ENCODE measurements around the gene PTCH1.

- TF ChIP-seq TAF1 (conservative IDR thresholded peaks at IDR 0.05) (no peak), YY1 (IDR thresholded peaks at IDR 0.05) (no peak), CTCF (IDR thresholded peaks at IDR 0.05; ENCODE audit: low read depth, low read length, missing input control) (no peak), ATF3 (IDR thresholded peaks at IDR 0.05) (no peak), MAX (IDR thresholded peaks at IDR 0.05) (no peak), REST (IDR thresholded peaks at IDR 0.05) (no peak), FOXA1 (IDR thresholded peaks at IDR 0.05) (no peak), ZBTB33 (IDR thresholded peaks at IDR 0.05) (no peak), RAD21 (IDR thresholded peaks at IDR 0.05) (no peak), EGR1 (IDR thresholded peaks at IDR 0.05; ENCODE audit: low read depth in 2 of 2) (no peak), GABPA (IDR thresholded peaks at IDR 0.05 in 1 of 2, conservative IDR thresholded peaks at IDR 0.05 in 1 of 2) (no peak)
Observed at GRCh38 chr9:95565982-95566381, 49.2 kb upstream of the PTCH1 start.
